DOHH2 (cell line): ENCODE data around the gene CCDC154.

Source experiments
- CTCF ChIP-seq: fragments of 200-600 bp; sonication (generic); IDR thresholded peaks from one replicate; pipeline ENCODE4 v1.5.1; 2014; ENCODE audit warnings: antibody characterized with exemption, mild to moderate bottlenecking, low read depth, low read length; ENCODE audit not compliant: poor library complexity, severe bottlenecking
- EZH2phosphoT487 ChIP-seq: fragments of 200-600 bp; sonication (generic); IDR thresholded peaks from 2 replicates; pipeline ENCODE4 v1.6.1; 2017; ENCODE audit warnings: borderline replicate concordance, mild to moderate bottlenecking, antibody characterized with exemption, low read length, moderate library complexity, mixed read lengths

- no peak for TF ChIP-seq CTCF
- TF ChIP-seq EZH2phosphoT487, result no peak
These were observed 4.3 kb upstream of the CCDC154 start for GRCh38 chr16:1448536-1449116.
